Measurements from ENCODE around the gene HEG1. TPM values are rescaled to one million over a fixed set of nuclear protein-coding genes. Genes with fewer than 3 reads are reported as not detected.

HEG1 gene
- total and polyA plus RNA-seq, 2 experiments from 2014 or later, result 27.2 to 27.3 TPM

GRCh38 chr3:125069452-125069851 is 13.7 kb upstream of the HEG1 start:
- Histone ChIP-seq H3K4me3 (no peak overlapping the region), H3K9me2 (replicated peaks; ENCODE audit: insufficient read depth) (no peaks in the 10 kb centered on the region), H3K4me2 (no peak overlapping the region), H3K27me3 (no peaks in the 10 kb centered on the region), H3K36me3 (replicated peaks; ENCODE audit: insufficient read depth, low read depth) (no peaks in the 10 kb centered on the region), H4K20me1 (ENCODE audit: insufficient read depth, poor library complexity, severe bottlenecking) (no peaks in the 10 kb centered on the region), H3K4me1 (ENCODE audit: insufficient read depth) (no peaks in the 10 kb centered on the region), H2AFZ (no peak overlapping the region), H3K79me2 (no peaks in the 10 kb centered on the region), H3K9me3 (ENCODE audit: low read depth) (no peaks in the 10 kb centered on the region), H3K27ac (no peak overlapping the region)
- no peak for DNase-seq (ENCODE audit: low spot score)
- 67% methylated on average over 1 of the region's 1 CpG for WGBS (ENCODE audit: low lambda C conversion rate, missing lambda C conversion rate)
- TF ChIP-seq EZH2phosphoT487 (IDR thresholded peaks at IDR 0.05; ENCODE audit: low read depth, severe bottlenecking, unreplicated experiment) (no peak), CTCF (IDR thresholded peaks at IDR 0.05; ENCODE audit: poor library complexity) (no peak), EZH2 (IDR thresholded peaks at IDR 0.05; ENCODE audit: borderline replicate concordance) (no peak)

- Histone ChIP-seq H3K36me3 (replicated peaks; ENCODE audit: insufficient read depth, low read depth) (no peaks in the 10 kb centered on the region), H3K9me2 (replicated peaks; ENCODE audit: insufficient read depth) (no peaks in the 10 kb centered on the region), H3K27ac (no peak overlapping the region), H2AFZ (no peak overlapping the region), H3K4me2 (no peak overlapping the region), H3K4me1 (ENCODE audit: insufficient read depth) (peaks cover 5% of the 10 kb centered on the region), H4K20me1 (ENCODE audit: insufficient read depth, poor library complexity, severe bottlenecking) (no peaks in the 10 kb centered on the region), H3K27me3 (no peaks in the 10 kb centered on the region), H3K9me3 (ENCODE audit: low read depth) (no peaks in the 10 kb centered on the region), H3K4me3 (no peak overlapping the region), H3K79me2 (no peaks in the 10 kb centered on the region)
- WGBS (ENCODE audit: low lambda C conversion rate, missing lambda C conversion rate), result 96% methylated on average over 4 of the region's 4 CpGs
- no peak for TF ChIP-seq CTCF (IDR thresholded peaks at IDR 0.05; ENCODE audit: poor library complexity)
- DNase-seq (ENCODE audit: low spot score), result no peak
Observed at GRCh38 chr3:125068265-125068664, 12.5 kb upstream of the HEG1 start.

GRCh38 chr3:125067225-125067624 is 11.4 kb upstream of the HEG1 start:
- no peaks in the 10 kb centered on the region for H4K20me1 ChIP-seq (ENCODE audit: insufficient read depth, poor library complexity, severe bottlenecking)
- no peak for DNase-seq (ENCODE audit: low spot score)
- TF ChIP-seq EZH2 (IDR thresholded peaks at IDR 0.05; ENCODE audit: borderline replicate concordance) (no peak), CTCF (IDR thresholded peaks at IDR 0.05; ENCODE audit: poor library complexity) (no peak), EZH2phosphoT487 (IDR thresholded peaks at IDR 0.05; ENCODE audit: low read depth, severe bottlenecking, unreplicated experiment) (no peak)

More at GRCh38 chr3:125067225-125067624, 11.4 kb upstream of the HEG1 start:
- Histone ChIP-seq H3K4me2 (no peak overlapping the region), H3K4me1 (ENCODE audit: insufficient read depth) (peaks cover 12% of the 10 kb centered on the region), H3K36me3 (replicated peaks; ENCODE audit: insufficient read depth, low read depth) (no peaks in the 10 kb centered on the region), H3K4me3 (no peak overlapping the region), H3K9me2 (replicated peaks; ENCODE audit: insufficient read depth) (no peaks in the 10 kb centered on the region), H3K9me3 (ENCODE audit: low read depth) (no peaks in the 10 kb centered on the region), H3K79me2 (no peaks in the 10 kb centered on the region), H2AFZ (no peak overlapping the region), H3K27me3 (no peaks in the 10 kb centered on the region), H3K27ac (no peak overlapping the region)
- 58% methylated on average over 3 of the region's 3 CpGs for WGBS (ENCODE audit: low lambda C conversion rate, missing lambda C conversion rate)
